Heart left ventricle (tissue), 16 donors: ENCODE results near the gene DDX54. TPM values are rescaled to one million over a fixed set of nuclear protein-coding genes. Genes with fewer than 3 reads are reported as not detected.

ENCODE experiments used
- ATAC-seq, 4 donors: fragments of 200-7000 bp; cut with Tn5 transposase; one replicate each; pipeline ENCODE4 v1.9.1; 2020 to 2022; ENCODE audit warnings: moderate library complexity in 4 of 4, mild to moderate bottlenecking in 3 of 4, moderate number of reproducible peaks in 1 of 4
- DNase-seq, 5 donors: peaks; one replicate each; pipeline ENCODE4 v3.0.0-alpha.2; 2020
- H3K27ac ChIP-seq, 12 donors: fragments of 200-600 bp; sonication (generic) in 4 of 12; one replicate each; pipeline versions ENCODE4 v1.5.0 to v1.8.0; 2016 to 2022; ENCODE audit warnings: mild to moderate bottlenecking in 2 of 12
- H3K27me3 ChIP-seq, 9 donors: fragments of 200-600 bp; sonication (generic) in 2 of 9; one replicate each; pipeline versions ENCODE4 v1.5.1 to v1.8.0; 2016 to 2022; ENCODE audit warnings: mild to moderate bottlenecking in 3 of 9
- H3K36me3 ChIP-seq, 9 donors: fragments of 200-600 bp; sonication (generic) in 2 of 9; one replicate each; pipeline versions ENCODE4 v1.5.0 to v1.8.0; 2018 to 2022; ENCODE audit warnings: mild to moderate bottlenecking in 2 of 9
- H3K4me1 ChIP-seq, 12 donors: fragments of 200-600 bp; sonication (generic) in 4 of 12; one replicate each; pipeline versions ENCODE4 v1.5.0 to v1.8.0; 2016 to 2022; ENCODE audit warnings: mild to moderate bottlenecking in 3 of 12
- H3K4me3 ChIP-seq, 12 donors: fragments of 200-600 bp; sonication (generic) in 4 of 12; one replicate each; pipeline versions ENCODE4 v1.5.0 to v1.8.0; 2017 to 2022; ENCODE audit warnings: mild to moderate bottlenecking in 9 of 12, moderate library complexity in 4 of 12
- H3K9me3 ChIP-seq, 12 donors: fragments of 200-600 bp; sonication (generic) in 4 of 12; one replicate each; pipeline versions ENCODE4 v1.5.0 to v1.8.0; 2016 to 2022; ENCODE audit warnings: mild to moderate bottlenecking in 1 of 12
- POLR2A ChIP-seq, 2 donors: fragments of 450-650 bp; IDR thresholded peaks; one replicate each; pipeline ENCODE4 v1.6.1; 2017; ENCODE audit warnings: antibody characterized with exemption in 2 of 2, mild to moderate bottlenecking in 2 of 2, moderate library complexity in 2 of 2
- WGBS, 4 donors: extraction: QIAGEN DNeasy Blood & Tissue Kit in 2 of 4; methylation state at CpG; one replicate each; pipeline versions ENCODE4 v1.1.5 to v1.1.7; 2013 to 2018; 5-methylcytosine and 5-hydroxymethylcytosine counted together
- intact Hi-C, 10 donors: fragments of 100-400 bp; cut with DNase I; formaldehyde crosslinking; loops; one replicate each; pipeline versions ENCODE4 v1.11.1 to v1.14.2; 2022
- polyA plus RNA-seq, 2 donors: library from polyadenylated mRNA; stranded (reverse); fragments of 200-250 nt; gene quantifications; one replicate each; pipeline ENCODE4 v1.2.3, GENCODE V29; 2013
- total RNA-seq, 9 donors: library from RNA; depleted of rRNA in 2 of 9; stranded (reverse); fragments of >200 nt in 2 of 9; fragmentation: NEBNext Ultra II Directional in 3 of 9; extraction: Animal tissue kit (Norgen Biotek cat#: 25700) in 3 of 9; gene quantifications; one replicate each; pipeline versions ENCODE4 v1.1.0 to v1.2.4, GENCODE V29; 2016 to 2023
- TF ChIP-seq, protein P1 (sequence below), 12 donors: fragments of 200-600 bp; sonication (generic) in 4 of 12; IDR thresholded peaks; one replicate each; pipeline versions ENCODE4 v1.5.0 to v1.8.0; 2018 to 2022; ENCODE audit warnings: antibody characterized with exemption in 12 of 12, mild to moderate bottlenecking in 5 of 12
- donor health status: ischemic (EF 13 %, LVEDD 7.1; RV severe dilation, severe dysfunction).
- donor health status: healthy with polysubstance abuse.
- donor health status: DM: no; HTN: yes; CAD: no.
- donor health status: DM: no; HTN: no; CAD: no.
- donor health status: ischemic (EF 25% LVEDD 6.9; RV normal size, moderate dysfunction).
- donor health status: ischemic (EF 25% LVEDD 5.7; RV mildly dilated, moderate dysfunction).
- donor health status: healthy.
- donor health status: DM: yes; HTN: yes; CAD: no.
- donor health status: ischemic (EF 35%, LVEDD 5.7; RV mildly dilated, moderate dysfunction).
- donor health status: nonischemic (EF 11% LVEDD 7.7; RV severe dilation, severe dysfunction).
- donor health status: DM: yes; HTN: yes; CAD: no.
- donor health status: PGD.
- donor health status: ischemic (EF 29% LVEDD 5.4; RV normal size, mild dysfunction).
- donor health status: nonischemic (EF 23%, LVEDD 6.1; RV moderate dilation, normal function).

Gene DDX54
- total and polyA plus RNA-seq, 11 donors, result 23.4 to 60.2 (median 38.2) TPM

DNA sequence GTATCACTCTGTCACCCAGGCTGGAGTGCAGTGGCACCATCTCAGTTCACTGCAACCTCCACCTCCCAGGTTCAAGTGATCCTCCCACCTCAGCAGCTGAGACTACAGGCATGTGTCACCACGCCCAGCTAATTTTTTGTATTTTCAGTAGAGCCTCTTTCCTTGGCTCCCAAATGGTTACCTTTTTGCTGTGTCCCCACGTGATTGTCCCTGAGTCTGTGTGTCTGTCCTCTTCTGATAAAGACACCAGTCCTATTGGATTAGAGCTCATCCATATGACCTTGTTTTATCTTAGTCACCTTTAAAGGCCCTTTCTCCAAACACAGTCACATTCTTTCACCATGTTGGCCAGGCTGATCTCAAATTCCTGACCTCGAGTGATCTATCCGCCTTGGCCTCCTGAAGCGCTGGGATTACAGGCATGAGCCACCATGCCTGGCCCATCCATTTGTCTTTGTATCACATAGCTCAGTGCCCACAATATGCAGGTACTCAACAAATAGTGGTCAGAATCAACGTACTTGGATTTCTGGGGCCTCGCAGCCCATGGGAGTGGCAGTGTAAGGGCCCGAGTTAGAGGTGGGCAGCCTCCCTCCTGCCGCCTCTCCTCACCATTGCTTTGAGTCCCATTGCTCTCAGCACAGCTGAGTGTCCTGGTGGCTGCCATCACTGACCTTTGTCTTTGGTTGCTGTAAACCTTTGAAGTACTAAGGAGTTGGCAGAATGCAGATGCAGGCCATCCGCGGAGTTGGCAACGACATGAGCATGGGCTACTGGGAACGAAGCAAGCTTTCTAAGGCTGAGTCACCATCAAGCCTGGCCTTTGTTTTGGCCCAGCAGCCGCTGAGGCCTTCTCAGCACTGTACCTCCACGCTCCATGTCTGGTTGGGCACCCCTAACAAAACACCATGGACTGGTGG, 45.3 kb upstream of the DDX54 start:
- intact Hi-C loops, result loop anchor here in 1 of 10 donors (5.0 kb wide), 1 partner anchor 67 kb away; no protein-coding TSS in a partner anchor
- Histone ChIP-seq H3K9me3 (no peaks in the 10 kb centered on the region), H3K27ac (peak overlapping the region; percentile 60 to 94 (median 88)), H3K36me3 (peaks cover 0 to 91% (median 81%) of the 10 kb centered on the region in 9 donors), H3K4me3 (no peak overlapping the region), H3K4me1 (peaks cover 2 to 98% (median 87%) of the 10 kb centered on the region in 12 donors), H3K27me3 (no peaks in the 10 kb centered on the region)
- no peak for TF ChIP-seq POLR2A (IDR thresholded peaks at IDR 0.05)
- TF ChIP-seq, protein P1, sequence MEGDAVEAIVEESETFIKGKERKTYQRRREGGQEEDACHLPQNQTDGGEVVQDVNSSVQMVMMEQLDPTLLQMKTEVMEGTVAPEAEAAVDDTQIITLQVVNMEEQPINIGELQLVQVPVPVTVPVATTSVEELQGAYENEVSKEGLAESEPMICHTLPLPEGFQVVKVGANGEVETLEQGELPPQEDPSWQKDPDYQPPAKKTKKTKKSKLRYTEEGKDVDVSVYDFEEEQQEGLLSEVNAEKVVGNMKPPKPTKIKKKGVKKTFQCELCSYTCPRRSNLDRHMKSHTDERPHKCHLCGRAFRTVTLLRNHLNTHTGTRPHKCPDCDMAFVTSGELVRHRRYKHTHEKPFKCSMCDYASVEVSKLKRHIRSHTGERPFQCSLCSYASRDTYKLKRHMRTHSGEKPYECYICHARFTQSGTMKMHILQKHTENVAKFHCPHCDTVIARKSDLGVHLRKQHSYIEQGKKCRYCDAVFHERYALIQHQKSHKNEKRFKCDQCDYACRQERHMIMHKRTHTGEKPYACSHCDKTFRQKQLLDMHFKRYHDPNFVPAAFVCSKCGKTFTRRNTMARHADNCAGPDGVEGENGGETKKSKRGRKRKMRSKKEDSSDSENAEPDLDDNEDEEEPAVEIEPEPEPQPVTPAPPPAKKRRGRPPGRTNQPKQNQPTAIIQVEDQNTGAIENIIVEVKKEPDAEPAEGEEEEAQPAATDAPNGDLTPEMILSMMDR (IDR thresholded peaks at IDR 0.05), result no peak
- DNase-seq, result peak in 2 of 5 donors; percentile 61 to 82
- WGBS, 4 donors, result 67 to 91% (median 72%) methylated on average over 10 to 15 of the region's 15 CpGs
- peak; percentile 30 to 57 (median 36) for ATAC-seq

GRCh38 chr12:113228394-113229028, 43.2 kb upstream of the DDX54 start:
- Histone ChIP-seq H3K9me3 (no peaks in the 10 kb centered on the region), H3K4me3 (no peak overlapping the region), H3K36me3 (peaks cover 0 to 74% (median 64%) of the 10 kb centered on the region in 9 donors), H3K4me1 (peaks cover 5 to 94% (median 86%) of the 10 kb centered on the region in 12 donors), H3K27me3 (no peaks in the 10 kb centered on the region), H3K27ac (peak overlapping the region; percentile 19 to 94 (median 88))
- 45 to 64% (median 63%) methylated on average over 5 of the region's 5 CpGs for WGBS, 4 donors
- ATAC-seq (peak in 3 of 4 donors; percentile 8 to 36 (median 26)), DNase-seq (peak in 1 of 5 donors; percentile 55)
- intact Hi-C loops, result loop anchor here in 4 of 10 donors (5.0 to 10.0 kb wide), 3 partner anchors 34 to 69 kb away; no protein-coding TSS in a partner anchor
- TF ChIP-seq, protein P1 (IDR thresholded peaks at IDR 0.05), result no peak
- no peak for TF ChIP-seq POLR2A (IDR thresholded peaks at IDR 0.05)

DNA sequence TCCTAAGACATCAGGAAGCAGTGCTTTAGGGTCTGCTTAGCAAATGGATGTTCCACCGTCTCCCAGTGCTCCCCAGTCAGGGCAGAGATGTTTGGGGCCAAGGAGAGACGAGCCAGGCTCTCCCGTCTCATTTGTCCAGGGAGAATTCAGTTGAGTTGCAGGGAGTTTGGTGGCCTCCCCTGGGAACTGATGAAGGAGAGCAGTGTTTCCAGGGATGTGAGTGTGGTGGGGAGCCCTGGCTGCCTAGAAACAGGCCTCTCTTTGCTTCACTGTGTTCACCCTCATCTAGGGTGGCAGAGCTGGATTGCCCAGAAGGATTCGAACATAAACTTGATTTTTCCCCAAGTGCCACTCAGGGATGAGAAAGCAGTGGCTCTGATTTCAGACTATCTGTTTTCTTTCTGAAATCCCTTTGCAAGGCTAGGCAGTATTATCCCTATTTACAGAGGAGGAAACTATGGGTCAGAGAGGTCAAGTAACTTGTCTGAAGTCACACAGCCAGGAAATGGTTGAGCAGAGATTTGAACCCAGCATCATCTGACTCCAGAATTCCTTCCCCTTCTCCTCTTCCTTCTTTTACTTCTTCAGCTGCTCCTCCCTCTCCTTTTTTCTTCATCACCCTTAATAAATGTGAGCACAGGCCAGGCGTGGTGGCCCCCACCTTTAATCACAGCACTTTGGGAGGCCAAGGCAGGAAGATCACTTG, 42.6 kb upstream of the DDX54 start:
- intact Hi-C loops, result loop anchor here in 4 of 10 donors (5.0 to 10.0 kb wide), 3 partner anchors 34 to 69 kb away; no protein-coding TSS in a partner anchor
- no peaks in the 10 kb centered on the region for H3K9me3 ChIP-seq
- no peak for ATAC-seq
- H3K4me3 ChIP-seq, result no peak overlapping the region
- DNase-seq, result no peak
- 66 to 75% (median 70%) methylated on average over 5 of the region's 5 CpGs for WGBS, 4 donors
- H3K27ac ChIP-seq, result peak overlapping the region; percentile 19 to 94 (median 88)
- peaks cover 0 to 67% (median 57%) of the 10 kb centered on the region in 9 donors for H3K36me3 ChIP-seq
- no peaks in the 10 kb centered on the region for H3K27me3 ChIP-seq
- TF ChIP-seq, protein P1 (IDR thresholded peaks at IDR 0.05), result no peak
- TF ChIP-seq POLR2A (IDR thresholded peaks at IDR 0.05), result no peak
- H3K4me1 ChIP-seq, result peaks cover 7 to 94% (median 85%) of the 10 kb centered on the region in 12 donors
